Central memory CD4-positive, alpha-beta T cell (primary cell): Measurements from ENCODE around the gene MYL7.

Experiments
- DNase-seq: peaks from one replicate; pipeline ENCODE4 v3.0.0; 2022

Gene MYL7

DNA sequence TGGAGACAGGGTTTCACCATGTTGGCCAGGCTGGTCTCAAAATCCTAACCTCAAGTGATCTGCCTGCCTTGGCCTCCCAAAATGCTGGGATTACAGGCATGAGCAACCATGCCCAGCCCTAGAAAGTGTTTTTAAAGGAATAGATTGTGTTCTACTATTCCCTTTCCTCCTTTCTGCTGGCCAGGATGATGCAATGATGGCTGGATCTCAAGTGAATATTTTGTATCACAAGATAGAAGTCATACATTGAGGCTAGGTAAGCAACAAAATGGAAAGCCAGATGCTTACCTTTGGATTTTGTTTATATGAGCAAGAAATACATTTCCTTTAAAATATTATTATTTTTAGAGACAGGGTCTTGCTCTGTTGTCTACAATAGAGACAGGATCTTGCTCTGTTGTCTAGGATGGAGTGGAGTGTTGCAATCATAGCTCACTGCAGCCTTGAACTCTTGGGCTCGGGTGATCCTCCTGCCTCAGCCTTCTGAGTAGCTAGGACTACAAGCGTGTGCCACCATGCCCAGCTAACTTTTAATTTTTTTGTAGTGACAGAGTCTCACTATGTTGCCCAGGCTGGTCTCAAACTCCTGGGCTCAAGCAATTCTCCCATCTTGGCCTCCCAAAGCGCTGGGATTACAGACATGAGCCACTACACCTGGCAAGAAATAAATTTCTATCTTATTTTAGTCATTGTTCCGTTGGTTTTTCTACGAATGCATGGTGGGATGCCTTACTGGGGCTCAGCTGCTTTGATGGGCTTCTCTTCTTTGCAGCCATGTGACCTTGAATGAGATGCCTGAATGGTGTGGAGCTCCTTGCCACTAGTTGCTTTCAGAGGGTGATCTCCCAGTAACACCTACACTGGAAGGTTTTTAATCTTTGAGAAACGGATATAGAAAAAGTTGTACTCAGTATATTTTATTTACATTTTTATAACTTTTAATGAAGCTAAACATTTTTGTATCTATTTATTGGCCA lies 42.8 kb downstream of the MYL7 start:
- no peak for DNase-seq

DNA sequence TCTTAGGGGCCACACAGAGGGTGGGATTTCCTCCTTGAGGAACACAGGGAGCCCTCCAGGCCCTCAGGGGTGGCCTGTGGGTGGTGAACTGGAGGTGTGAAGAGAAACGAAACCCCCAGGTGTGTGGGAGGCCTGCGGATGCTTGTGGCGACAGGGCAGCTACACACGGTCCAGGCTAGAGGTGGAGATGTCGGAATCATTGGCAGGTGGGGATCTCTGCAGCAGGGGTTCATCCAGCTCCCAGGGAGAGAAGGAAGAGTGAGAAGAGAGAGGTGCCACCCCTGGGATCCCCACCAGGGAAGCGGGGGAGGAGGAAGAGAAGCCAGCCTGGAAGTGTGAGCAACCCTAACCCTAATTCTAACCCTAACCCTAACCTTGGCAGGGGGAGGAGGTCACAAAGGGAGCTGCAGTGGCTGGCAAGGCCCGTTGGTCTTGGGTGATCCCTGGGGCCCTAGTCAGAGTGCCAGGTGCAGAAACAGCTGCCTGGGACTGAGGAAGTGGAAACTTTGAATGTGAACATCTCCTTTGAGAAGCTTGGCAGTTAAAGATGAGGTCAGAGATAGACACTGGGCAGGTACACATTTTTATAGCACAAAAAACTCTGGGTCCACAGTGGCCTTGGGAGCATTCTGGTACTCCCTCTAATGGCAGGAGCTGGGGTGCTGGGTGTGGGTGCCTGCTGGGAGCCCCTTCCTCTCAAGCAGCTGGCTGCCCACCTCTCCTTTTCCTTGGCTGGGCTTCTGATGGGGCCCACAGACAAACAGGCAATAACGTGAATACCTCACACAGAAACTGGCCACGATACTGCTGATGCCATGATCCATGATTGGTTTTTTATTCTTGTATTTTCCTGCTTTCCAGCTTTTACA lies 43.8 kb downstream of the MYL7 start:
- no peak for DNase-seq

DNA sequence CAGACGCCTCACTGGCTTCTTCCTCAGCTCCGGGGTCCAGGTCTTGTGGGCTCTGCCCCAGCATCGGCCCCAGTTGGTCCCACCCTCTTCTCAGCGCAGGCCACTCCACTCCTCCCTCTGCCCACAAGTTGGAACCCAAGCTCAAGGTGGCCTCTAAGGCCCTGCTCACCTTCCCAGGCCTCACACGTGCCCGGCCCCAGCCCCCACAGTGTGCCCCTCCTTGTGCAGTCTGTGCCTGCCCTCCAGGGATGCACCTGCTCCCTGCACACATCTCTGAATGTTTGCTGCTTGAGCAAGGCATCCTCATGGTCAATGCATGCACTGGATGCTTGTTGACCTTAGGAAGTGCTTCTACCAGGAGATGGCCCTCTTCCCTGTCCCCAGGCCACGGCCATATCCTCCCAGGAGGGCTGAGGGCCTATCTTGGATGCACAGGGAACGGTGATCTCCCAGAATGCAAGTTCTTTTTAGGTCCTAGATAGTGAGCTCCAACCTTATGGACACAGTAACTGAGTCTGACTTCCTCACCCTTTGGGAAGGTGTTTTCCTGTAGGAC lies 44.7 kb downstream of the MYL7 start:
- no peak for DNase-seq

DNA sequence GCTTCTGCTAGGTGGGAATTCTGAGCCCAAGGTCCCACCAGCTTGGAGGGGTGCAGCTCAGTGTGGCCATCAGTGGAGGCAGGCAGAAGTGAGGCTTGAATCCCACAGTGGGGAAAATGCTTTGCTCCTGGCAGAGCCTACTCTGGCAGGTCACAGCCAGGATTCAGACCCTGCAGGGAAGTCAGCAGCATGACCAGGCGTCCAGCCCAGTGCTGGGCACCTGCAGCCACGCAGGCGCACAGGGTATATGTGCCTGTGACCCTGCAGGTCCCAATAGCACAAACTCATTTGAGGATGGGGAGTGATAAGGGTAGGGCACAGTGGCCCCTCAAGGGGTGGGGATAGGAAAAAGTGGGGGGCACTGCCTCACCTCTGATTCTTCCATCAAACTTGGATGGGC lies 45.4 kb downstream of the MYL7 start:
- no peak for DNase-seq

DNA sequence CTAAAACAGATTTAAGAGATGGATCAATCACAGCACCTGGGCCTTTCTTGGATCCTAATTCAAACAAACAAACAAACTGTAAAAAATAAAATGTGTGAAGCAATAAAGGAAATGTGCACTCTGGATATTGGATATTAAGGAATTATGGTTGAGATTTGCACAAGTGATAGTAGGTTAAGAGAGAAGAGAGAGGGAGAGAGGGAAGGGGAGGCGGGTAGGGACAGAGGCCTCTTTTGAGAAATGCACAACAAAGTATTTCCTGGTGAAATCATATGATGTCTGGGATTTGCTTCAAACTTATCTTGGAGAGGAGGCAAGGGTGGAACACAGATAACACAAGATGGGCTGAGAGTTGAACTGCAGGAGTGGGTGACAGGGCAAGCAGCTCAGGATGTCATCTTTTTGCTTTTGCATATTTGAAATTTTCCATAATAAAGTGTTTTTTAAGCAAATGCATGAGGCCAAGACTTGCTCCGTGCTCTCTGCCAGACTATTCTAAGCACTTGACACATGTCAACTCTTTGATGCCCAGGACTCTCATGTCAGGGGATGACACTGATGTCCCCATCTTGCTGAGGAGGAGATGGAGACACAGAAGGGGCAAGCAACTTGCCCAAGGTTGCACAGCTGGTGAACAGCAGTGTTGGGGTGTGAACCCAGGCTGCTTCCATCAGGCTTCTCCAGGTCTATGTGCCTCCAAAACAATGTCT lies 46.1 kb downstream of the MYL7 start:
- no peak for DNase-seq

DNA sequence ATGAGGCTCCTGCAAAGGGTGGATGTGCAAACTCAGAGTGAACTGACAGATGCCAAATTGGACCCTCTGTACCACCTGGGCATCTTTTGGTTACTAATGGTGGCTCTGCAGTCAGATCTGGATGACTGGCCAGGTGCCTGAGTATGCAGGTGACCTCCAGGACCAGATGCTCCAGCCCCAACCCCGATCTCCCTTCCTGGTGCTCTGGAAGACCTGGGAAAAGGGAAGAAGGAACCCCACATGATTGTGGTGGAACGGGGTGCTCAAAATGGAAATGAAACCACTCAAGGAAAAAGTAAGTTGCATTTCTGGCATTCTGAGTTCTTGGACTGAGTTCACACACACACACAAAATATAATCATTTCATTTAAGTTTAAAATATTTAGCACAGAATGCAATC lies 46.8 kb downstream of the MYL7 start:
- no peak for DNase-seq

DNA sequence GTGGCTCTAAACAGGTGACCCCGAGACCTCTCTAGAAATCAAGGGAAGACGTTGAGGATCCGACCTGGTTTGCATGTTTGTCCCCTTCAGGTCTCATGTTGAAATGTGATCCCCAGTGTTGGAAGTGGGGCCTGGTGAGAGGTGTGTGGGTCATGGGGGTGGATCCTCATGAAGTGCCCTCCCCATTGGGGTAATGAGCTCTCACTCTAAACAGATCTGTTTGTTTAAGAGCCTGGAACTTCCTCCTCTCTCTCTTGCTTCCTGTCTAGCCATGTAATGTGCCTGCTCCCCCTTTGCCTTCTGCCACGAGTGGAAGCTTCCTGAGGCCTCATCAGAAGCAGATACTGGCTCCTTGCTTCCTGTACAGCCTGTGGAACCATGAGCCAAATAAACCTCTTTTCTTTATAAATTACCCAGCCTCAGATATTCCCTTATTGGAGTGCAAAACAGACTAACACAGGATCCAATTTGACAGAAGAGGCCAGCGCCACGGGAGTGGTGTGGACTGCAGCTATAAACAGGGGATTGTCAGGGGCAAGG lies 48.0 kb downstream of the MYL7 start:
- no peak for DNase-seq
